Neural crest cell (in vitro differentiated cells): ENCODE measurements around the gene LMBR1. TPM values are rescaled to one million over a fixed set of nuclear protein-coding genes. Genes with fewer than 3 reads are reported as not detected.

ENCODE experiments used
- DNase-seq: peaks from one replicate; pipeline ENCODE4 v3.0.0; 2021; ENCODE audit warnings: low read depth, mixed read lengths, low spot score
- H3K27ac Mint-ChIP-seq: one replicate; pipeline ENCODE4 v1.8.0; 2021; ENCODE audit warnings: mild to moderate bottlenecking, mixed read lengths; ENCODE audit not compliant: unreplicated experiment
- H3K27me3 Mint-ChIP-seq: 2 replicates; pipeline ENCODE4 v1.8.0; 2021; ENCODE audit warnings: low read depth, mild to moderate bottlenecking, mixed read lengths
- H3K36me3 Mint-ChIP-seq: 2 replicates; pipeline ENCODE4 v1.8.0; 2021; ENCODE audit warnings: low read depth, mild to moderate bottlenecking, mixed read lengths
- H3K4me1 Mint-ChIP-seq: 2 replicates; pipeline ENCODE4 v1.8.0; 2021; ENCODE audit warnings: mixed read lengths
- H3K4me3 Mint-ChIP-seq: one replicate; pipeline ENCODE4 v1.8.0; 2021; ENCODE audit warnings: mild to moderate bottlenecking, mixed read lengths
- H3K9me3 Mint-ChIP-seq: 2 replicates; pipeline ENCODE4 v1.8.0; 2021; ENCODE audit warnings: mixed read lengths
- total RNA-seq: library from RNA; stranded (reverse); gene quantifications from 2 replicates; pipeline ENCODE4 v1.2.1, GENCODE V29; 2021
- TF ChIP-seq, protein P1 (sequence below): fragments of 200-600 bp; sonication (generic); conservative IDR thresholded peaks from 2 replicates; pipeline ENCODE4 v1.5.0; 2021; ENCODE audit warnings: antibody characterized with exemption, mild to moderate bottlenecking

The LMBR1 gene
- total RNA-seq, 1 donor from 2014 or later: 55.1 TPM

DNA sequence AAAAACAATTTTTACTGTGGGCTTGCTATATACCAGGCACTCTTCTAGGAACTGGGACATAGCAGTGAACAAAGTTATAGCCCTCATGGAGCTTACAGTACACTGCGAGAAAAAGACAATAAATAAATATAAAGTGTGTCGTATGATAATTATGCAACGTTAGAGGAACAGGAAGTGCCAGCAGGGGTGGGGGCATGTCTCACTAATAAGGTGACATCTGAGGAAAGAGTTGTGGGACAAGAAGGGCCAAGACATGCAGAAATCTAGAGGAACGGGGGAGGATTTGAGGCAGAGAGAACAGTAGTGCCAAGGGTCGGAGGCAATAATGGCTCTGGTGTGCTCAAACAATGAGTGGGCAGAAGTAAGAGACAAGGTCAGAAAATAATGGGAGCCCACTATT is 52.8 kb downstream of the LMBR1 start:
- TF ChIP-seq, protein P1, sequence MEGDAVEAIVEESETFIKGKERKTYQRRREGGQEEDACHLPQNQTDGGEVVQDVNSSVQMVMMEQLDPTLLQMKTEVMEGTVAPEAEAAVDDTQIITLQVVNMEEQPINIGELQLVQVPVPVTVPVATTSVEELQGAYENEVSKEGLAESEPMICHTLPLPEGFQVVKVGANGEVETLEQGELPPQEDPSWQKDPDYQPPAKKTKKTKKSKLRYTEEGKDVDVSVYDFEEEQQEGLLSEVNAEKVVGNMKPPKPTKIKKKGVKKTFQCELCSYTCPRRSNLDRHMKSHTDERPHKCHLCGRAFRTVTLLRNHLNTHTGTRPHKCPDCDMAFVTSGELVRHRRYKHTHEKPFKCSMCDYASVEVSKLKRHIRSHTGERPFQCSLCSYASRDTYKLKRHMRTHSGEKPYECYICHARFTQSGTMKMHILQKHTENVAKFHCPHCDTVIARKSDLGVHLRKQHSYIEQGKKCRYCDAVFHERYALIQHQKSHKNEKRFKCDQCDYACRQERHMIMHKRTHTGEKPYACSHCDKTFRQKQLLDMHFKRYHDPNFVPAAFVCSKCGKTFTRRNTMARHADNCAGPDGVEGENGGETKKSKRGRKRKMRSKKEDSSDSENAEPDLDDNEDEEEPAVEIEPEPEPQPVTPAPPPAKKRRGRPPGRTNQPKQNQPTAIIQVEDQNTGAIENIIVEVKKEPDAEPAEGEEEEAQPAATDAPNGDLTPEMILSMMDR: no peak
- Mint-ChIP-seq H3K4me1 (peaks cover 8% of the 10 kb centered on the region), H3K27me3 (no peaks in the 10 kb centered on the region), H3K36me3 (peaks cover 7% of the 10 kb centered on the region), H3K4me3 (no peak overlapping the region), H3K9me3 (peaks cover 6% of the 10 kb centered on the region), H3K27ac (no peak overlapping the region)
- DNase-seq: no peak

DNA sequence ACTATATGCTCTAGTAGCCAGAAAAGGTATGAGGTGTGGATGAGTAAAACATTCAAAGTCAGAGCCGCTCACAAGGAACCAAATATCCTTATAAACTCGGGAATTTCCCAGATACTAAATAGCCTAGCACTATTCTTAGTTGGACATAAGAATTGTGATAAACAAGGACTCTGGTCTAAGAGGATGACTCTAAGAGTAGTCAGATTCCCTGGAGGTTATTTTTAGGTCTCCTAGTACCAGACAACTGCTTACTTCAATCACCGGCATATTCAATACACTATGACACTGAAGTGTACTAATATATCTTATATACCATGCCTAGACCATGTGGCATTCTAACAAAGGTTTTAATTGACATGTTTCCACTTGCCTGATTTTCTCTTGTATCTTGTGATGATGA is 56.5 kb downstream of the LMBR1 start:
- Mint-ChIP-seq H3K27me3 (no peaks in the 10 kb centered on the region), H3K9me3 (peaks cover 6% of the 10 kb centered on the region), H3K27ac (no peak overlapping the region), H3K36me3 (peaks cover 9% of the 10 kb centered on the region), H3K4me1 (peaks cover 8% of the 10 kb centered on the region), H3K4me3 (no peak overlapping the region)
- no peak for DNase-seq
- TF ChIP-seq, protein P1: no peak

DNA sequence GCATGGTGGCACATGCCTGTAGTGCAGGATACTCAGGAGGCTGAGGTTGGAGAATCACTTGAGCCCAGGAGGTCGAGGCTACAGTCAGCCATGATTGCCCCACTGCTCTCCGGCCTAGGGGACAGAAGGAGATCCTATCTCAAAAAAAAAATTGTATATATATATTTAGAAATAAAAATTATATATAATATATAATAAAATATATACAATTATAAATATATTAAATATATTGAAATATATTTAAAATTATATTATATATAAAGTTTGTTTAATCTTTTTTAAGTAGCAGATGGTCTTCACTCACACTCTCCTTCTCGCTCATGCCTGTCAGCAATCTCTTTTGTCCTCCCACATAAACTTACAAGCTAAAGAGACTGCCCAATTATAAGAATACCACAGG is 58.5 kb downstream of the LMBR1 start:
- Mint-ChIP-seq H3K27ac (no peak overlapping the region), H3K36me3 (peaks cover 9% of the 10 kb centered on the region), H3K9me3 (peaks cover 6% of the 10 kb centered on the region), H3K27me3 (no peaks in the 10 kb centered on the region), H3K4me1 (no peaks in the 10 kb centered on the region), H3K4me3 (no peak overlapping the region)
- DNase-seq: no peak
- TF ChIP-seq, protein P1: no peak

DNA sequence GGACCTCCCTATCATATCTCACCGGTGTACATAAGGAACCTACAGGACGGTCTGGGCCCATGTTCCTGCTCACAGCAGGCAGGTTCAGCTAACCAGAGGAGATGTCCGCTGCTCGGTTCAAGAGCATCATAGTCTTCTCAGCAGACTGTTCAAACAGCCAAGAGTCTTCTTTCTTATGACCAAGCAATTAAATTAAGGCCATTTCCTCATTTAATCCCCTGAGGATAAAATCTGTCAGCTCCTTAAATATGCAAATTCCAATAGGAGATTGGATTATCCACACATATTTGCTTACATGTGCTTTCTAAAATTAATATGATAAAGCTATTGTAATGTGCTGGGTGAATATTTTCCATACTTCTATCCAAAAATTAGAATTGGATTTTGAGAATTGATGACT is 59.7 kb downstream of the LMBR1 start:
- TF ChIP-seq, protein P1: no peak
- no peak for DNase-seq
- no peaks in the 10 kb centered on the region for H3K27me3 Mint-ChIP-seq
- H3K4me1 Mint-ChIP-seq: no peaks in the 10 kb centered on the region
- H3K9me3 Mint-ChIP-seq: peaks cover 2% of the 10 kb centered on the region
- no peak overlapping the region for H3K27ac Mint-ChIP-seq
- peaks cover 4% of the 10 kb centered on the region for H3K36me3 Mint-ChIP-seq
- no peak overlapping the region for H3K4me3 Mint-ChIP-seq

DNA sequence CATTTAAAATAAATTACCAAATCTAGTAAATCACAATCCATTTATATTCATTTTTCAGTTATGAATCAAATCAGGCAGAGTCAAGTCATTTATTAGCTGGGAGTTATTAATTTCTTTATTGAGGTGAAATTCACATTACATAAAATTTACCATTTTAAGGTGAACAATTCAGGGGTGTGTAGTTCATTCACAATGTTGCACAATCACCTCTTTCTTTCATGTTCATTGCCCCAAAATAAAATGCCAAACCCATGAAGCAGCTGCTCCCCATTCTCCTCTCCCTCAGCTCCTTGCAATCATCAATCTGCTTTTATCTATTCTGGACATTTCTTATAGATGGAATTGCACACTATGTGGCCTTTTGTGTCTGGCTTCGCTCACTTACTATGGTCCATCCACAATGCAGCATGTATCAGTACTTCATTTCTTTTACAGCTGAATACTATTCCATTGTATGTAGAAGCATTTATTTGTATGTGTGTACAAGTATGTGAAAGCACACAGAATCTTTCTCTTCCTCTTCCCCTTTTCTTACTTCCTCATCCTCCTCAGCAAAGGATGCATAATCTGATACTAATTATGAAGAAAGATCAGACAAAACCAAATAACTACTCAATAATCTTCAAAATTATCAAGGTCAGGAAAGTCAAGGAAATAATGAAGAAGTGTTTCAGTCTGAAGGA is 60.6 kb downstream of the LMBR1 start:
- Mint-ChIP-seq H3K4me1 (no peaks in the 10 kb centered on the region), H3K27me3 (no peaks in the 10 kb centered on the region), H3K36me3 (peaks cover 2% of the 10 kb centered on the region), H3K4me3 (no peak overlapping the region), H3K27ac (no peak overlapping the region), H3K9me3 (no peaks in the 10 kb centered on the region)
- TF ChIP-seq, protein P1: no peak
- DNase-seq: no peak
